NCI-H2107 treated with DMSO at 0.1 percent for 48 hours (cell line): ENCODE results near the gene CTNNA1.
"Not testable (repeated sequence)": the region's sequence is repeated elsewhere in the genome, so short reads cannot be mapped to it uniquely, and the experiment has no call there.

Experiments
- DNase-seq: peaks from one replicate; lab custom pipeline; 2025; ENCODE audit not compliant: unreplicated experiment; lab: John Stamatoyannopoulos, UW

The CTNNA1 gene

GRCh38 chr5:138805096-138805495 lies 51.9 kb downstream of the CTNNA1 start:
- DNase-seq = no peak

DNA sequence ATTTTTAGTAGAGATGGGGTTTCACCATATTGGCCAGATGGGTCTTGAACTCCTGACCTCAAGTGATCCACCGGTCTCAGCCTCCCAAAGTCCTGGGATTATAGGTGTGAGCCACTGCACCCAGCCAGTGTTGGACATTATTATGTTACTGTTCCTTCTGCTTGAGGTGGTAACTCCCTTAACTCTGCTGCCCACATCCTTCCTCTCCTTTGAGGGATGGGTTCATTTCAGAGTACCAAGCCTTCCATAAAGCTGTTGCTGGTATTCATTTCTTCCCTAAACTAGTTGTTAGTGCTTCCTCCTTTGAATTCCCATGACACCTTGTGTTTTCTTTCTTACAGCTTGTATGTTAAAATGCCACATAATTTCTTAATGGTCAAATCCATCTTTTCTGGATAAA lies 54.0 kb downstream of the CTNNA1 start:
- DNase-seq = no peak

DNA sequence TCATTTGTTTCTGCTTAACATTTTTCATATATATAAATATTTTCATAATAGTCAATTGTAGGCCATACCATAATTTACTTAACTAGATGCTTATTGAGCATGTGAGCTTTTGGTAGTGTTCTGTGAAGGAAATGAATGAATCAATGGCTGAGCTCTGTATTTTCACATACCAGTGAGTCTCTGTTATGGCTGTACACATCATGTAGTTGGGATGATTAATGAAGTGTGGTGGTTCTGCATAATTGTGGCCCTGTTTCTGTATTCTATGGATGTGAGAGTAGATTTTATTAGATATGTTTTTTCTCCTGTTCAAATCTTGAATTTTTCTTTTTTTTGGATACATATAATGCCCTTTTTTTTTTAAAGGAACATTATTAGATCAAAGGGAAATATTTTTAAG lies 56.2 kb downstream of the CTNNA1 start:
- DNase-seq = no peak

- DNase-seq = not testable (repeated sequence)
Measured at GRCh38 chr5:138810861-138811260, 57.6 kb downstream of the CTNNA1 start.

GRCh38 chr5:138815529-138815928 lies 62.3 kb downstream of the CTNNA1 start:
- no peak for DNase-seq

DNA sequence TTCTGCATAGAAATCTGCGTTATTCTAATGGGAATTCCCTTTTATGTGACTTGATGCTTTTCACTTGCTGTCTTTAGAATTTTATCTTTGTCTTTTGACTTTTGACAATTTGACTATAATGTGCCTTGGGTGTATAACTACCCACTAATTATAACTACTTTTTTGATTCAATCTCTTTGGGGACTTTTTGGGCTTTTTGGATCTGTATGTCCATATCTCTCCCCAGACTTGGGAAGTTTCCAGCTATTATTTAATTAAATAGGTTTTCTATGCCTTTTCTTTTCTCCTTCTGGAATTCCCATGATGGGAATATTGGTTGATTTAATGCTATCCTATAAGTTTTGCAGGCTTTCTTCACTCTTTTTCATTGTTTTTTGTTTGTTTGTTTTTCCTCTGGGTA lies 64.0 kb downstream of the CTNNA1 start:
- no peak for DNase-seq

GRCh38 chr5:138819081-138819480 lies 65.9 kb downstream of the CTNNA1 start:
- no peak for DNase-seq

- no peak for DNase-seq
Measured at GRCh38 chr5:138820695-138821094, 67.5 kb downstream of the CTNNA1 start.

DNA sequence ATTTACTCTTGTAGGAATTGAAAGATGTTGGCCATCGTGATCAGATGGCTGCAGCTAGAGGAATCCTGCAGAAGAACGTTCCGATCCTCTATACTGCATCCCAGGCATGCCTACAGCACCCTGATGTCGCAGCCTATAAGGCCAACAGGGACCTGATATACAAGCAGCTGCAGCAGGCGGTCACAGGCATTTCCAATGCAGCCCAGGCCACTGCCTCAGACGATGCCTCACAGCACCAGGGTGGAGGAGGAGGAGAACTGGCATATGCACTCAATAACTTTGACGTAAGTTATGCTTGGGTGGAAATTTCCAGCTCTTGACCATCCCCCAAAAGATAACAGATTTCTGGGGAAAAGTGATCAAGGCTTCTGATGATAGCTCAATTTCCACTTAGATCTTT lies 71.3 kb downstream of the CTNNA1 start:
- DNase-seq = no peak

GRCh38 chr5:138824924-138825863 lies 72.0 kb downstream of the CTNNA1 start:
- DNase-seq = no peak

DNA sequence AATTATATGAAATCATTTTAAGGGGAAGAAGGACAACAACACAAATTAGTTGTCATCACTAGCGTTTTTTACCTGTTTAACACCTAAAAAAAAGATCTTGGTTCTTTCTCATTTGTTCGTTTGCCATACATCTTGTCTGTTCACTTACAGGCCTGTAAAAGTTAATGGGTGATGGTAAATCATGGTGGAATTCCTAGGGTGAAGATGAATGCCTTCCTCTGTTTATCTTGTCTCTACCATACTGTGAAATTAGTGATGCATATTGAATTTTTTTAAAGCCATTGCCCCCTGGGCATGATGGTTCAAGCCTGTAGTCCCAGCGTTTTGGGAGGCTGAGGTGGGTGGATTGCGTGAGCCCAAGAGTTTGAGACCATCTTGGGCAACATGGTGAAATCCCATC lies 75.3 kb downstream of the CTNNA1 start:
- no peak for DNase-seq

GRCh38 chr5:138829341-138829740 lies 76.1 kb downstream of the CTNNA1 start:
- no peak for DNase-seq

GRCh38 chr5:138831703-138832102 lies 78.5 kb downstream of the CTNNA1 start:
- DNase-seq = no peak

DNA sequence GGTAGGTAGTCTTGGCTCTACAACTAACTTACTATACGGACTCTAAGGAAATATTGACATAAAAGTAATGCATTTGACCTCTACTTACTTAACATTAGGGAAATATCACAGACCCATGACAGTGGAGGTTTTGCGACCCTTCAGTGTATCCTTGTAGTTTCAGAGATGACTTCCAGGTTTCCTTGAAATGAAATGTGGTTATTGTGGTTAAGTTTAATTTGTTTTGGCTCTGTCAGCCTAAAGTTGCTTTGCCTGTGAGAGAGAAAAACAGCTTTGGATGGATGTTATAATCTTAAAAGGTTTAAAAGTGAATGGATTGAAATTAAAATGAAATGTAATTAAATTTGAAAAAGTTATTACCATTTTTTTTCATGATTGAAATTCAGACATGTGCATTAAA lies 79.0 kb downstream of the CTNNA1 start:
- no peak for DNase-seq

DNA sequence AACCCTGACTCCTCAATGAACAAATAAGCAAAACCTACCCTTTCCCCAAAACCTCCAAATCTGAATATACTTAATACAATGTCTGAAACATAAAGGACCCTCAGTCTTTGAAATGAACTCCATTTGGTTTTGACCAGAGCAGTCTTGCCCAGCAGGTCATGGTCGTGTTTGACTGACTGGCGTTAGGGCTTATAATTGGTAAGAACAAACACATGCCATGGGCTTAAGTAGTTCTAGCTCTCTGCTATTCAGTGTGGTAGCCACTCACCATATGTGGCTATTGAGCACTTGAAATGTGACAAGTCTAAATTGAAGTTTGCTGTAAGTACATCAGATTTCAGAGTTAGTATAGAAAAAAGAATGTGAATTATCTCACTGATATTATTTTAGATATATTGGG lies 79.9 kb downstream of the CTNNA1 start:
- no peak for DNase-seq

DNA sequence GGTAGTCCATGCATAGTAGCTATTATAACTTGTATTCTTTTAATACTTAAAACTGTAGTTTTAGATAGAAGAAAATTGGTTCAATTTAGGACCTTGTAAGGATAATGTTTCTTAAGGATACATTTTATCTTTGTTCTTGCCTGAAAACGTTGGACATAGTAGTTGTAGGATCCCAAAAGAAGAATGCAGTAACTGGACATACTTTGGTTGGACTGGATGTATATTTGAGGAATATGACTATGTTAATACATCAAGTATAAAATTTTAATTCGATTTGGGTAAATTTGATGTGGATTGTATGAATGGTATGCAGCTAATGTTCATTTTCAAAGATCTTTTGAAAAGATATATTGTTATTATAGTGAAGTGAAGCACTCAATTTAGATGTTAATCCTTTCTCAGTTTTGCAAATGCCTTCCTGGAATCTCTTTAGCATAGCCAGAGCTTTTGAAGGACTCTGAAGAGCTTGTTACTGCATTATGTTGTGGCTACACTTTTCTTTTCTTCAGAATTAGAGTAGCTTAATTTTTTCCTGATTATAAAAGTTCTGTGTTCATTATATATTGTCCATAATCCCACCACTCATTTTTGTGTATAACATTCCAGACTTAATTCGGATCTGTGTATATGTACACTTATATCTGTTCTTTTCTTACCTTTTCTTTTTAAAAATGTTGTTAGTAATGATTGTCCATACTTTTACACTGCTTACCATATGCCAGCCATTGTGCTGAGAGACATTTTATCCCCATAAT lies 80.7 kb downstream of the CTNNA1 start:
- no peak for DNase-seq

GRCh38 chr5:138834853-138835252 lies 81.6 kb downstream of the CTNNA1 start:
- not testable (repeated sequence) for DNase-seq

DNA sequence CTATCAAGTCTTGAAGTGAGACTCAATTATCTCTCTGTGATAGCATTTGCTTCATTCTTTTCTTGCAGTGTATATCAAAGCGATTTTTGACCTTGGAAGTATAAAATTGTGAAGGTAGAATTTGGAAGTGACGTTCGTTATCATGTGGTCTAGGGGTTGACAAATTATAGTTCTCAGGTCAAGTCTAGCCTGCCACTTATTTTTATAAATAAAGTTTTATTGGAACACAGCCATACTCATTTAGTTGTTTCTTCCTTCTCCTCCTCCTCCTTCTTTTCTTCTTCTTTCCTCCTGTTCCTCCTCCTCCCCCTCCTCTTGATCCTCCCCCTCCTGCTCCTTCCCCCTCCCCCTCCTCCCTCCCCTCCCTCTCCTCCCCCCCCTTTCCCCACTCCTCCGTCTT lies 83.9 kb downstream of the CTNNA1 start:
- DNase-seq = no peak

GRCh38 chr5:138840103-138840502 lies 86.9 kb downstream of the CTNNA1 start:
- DNase-seq = no peak

GRCh38 chr5:138841531-138841930 lies 88.3 kb downstream of the CTNNA1 start:
- no peak for DNase-seq

DNA sequence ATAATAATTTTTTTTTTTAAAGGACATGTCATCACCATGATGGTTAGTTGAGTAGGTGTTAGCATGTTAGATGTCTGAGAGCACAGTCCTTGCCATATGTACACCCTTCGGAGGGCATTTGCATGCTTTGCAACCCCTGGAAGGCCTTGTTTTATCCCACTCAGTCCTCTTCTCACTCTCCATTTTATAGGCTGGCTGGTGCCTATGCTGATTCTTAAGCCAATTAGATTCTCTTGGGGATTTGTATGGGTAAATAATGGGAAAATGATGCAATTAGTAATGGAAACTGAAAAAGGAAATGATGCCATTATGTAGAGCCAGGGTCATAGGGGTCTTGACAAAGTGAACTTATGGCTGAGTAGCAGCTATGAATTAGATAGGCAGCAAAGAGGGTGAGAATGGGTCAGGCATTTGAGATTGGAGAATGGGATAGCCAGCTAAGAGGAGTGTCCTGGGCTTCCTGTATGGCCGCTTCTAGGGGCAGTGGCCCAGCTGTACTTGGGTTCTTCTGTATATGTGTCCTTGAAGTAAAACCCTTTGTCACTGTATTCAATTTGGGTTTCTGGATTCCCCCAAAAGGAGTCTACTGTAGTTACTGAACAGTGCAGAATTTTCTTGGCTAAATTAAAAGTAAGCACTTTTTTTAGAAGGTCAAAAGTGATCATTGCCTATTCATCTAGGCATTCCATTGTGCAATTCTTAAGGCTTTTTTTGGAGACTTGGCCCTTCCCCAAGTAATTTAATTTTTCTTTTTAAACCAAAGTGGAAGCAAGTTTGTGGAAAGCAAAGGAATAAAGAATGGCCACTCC lies 90.3 kb downstream of the CTNNA1 start:
- DNase-seq = no peak

GRCh38 chr5:138844125-138844461 lies 90.9 kb downstream of the CTNNA1 start:
- DNase-seq = no peak
